22Rv1 (cell line): Measurements from ENCODE around the gene IL9R.
"Not testable (repeated sequence)": the region's sequence is repeated elsewhere in the genome, so short reads cannot be mapped to it uniquely, and the experiment has no call there.

Experiments used
- H3K27ac ChIP-seq: fragments of 450-650 bp; 2 replicates; pipeline ENCODE4 v1.5.1; 2017
- CTCF ChIP-seq: fragments of 450-650 bp; IDR thresholded peaks from 2 replicates; pipeline ENCODE4 v1.5.1; 2017; ENCODE audit warnings: mild to moderate bottlenecking
- ZFX ChIP-seq: fragments of 450-650 bp; IDR thresholded peaks from 2 replicates; pipeline ENCODE4 v1.6.1; 2017; ENCODE audit warnings: antibody characterized with exemption, borderline replicate concordance

The IL9R gene

GRCh38 chrX:155959018-155959587, 38.4 kb upstream of the IL9R start:
- TF ChIP-seq ZFX (no peak), CTCF (no peak)
- no peak overlapping the region for H3K27ac ChIP-seq

GRCh38 chrX:155962906-155963305, 34.6 kb upstream of the IL9R start:
- TF ChIP-seq ZFX = no peak
- no peak for TF ChIP-seq CTCF
- no peak overlapping the region for H3K27ac ChIP-seq

- H3K27ac ChIP-seq = no peak overlapping the region
- TF ChIP-seq CTCF (peak; percentile 46), ZFX (no peak)
These were observed 30.6 kb upstream of the IL9R start for GRCh38 chrX:155966876-155967275.

GRCh38 chrX:155967653-155968325, 29.7 kb upstream of the IL9R start:
- TF ChIP-seq CTCF = no peak
- TF ChIP-seq ZFX = no peak
- no peak overlapping the region for H3K27ac ChIP-seq

- H3K27ac ChIP-seq = no peak overlapping the region
- no peak for TF ChIP-seq ZFX
- TF ChIP-seq CTCF = no peak
These were observed 29.2 kb upstream of the IL9R start for GRCh38 chrX:155968326-155968661.

GRCh38 chrX:155968791-155969190, 28.7 kb upstream of the IL9R start:
- TF ChIP-seq CTCF (no peak), ZFX (no peak)
- no peak overlapping the region for H3K27ac ChIP-seq

GRCh38 chrX:155971658-155972057, 25.8 kb upstream of the IL9R start:
- H3K27ac ChIP-seq = not testable (repeated sequence)
- peak; percentile 25; the same call in 1 of the 2 replicates for TF ChIP-seq CTCF

GRCh38 chrX:155972241-155972640, 25.3 kb upstream of the IL9R start:
- H3K27ac ChIP-seq = not testable (repeated sequence)
